HUES64 (cell line): ENCODE measurements around the gene NOS3.

Experiments
- H3K27ac ChIP-seq: 2 replicates; pipeline ENCODE4 v1.7.0; 2013; ENCODE audit warnings: low read depth, low read length, inconsistent platforms
- H3K27me3 ChIP-seq: 2 replicates; pipeline ENCODE4 v1.6.1; 2013; ENCODE audit warnings: mild to moderate bottlenecking, low read length; ENCODE audit not compliant: insufficient read depth
- H3K36me3 ChIP-seq: 2 replicates; pipeline ENCODE4 v1.6.1; 2013; ENCODE audit warnings: mild to moderate bottlenecking, low read length; ENCODE audit not compliant: insufficient read depth
- H3K4me1 ChIP-seq: 2 replicates; pipeline ENCODE4 v1.6.1; 2013; ENCODE audit warnings: mild to moderate bottlenecking, low read length, moderate library complexity; ENCODE audit not compliant: insufficient read depth
- H3K4me3 ChIP-seq: 2 replicates; pipeline ENCODE4 v1.5.1; 2013; ENCODE audit warnings: mild to moderate bottlenecking, low read length, moderate library complexity
- H3K9ac ChIP-seq: 2 replicates; pipeline ENCODE4 v1.6.1; 2013; ENCODE audit warnings: mild to moderate bottlenecking, low read depth, low read length
- H3K9me3 ChIP-seq: 2 replicates; pipeline ENCODE4 v1.6.1; 2013; ENCODE audit warnings: low read depth, low read length; ENCODE audit not compliant: insufficient read depth
- WGBS: fragments of 150-250, 120-280 bp; methylation state at CpG from one replicate; pipeline ENCODE4 v1.1.7; 2013; ENCODE audit warnings: missing lambda C conversion rate; 5-methylcytosine and 5-hydroxymethylcytosine counted together

Gene NOS3

GRCh38 chr7:150961510-150962289, 29.1 kb upstream of the NOS3 start:
- no peak overlapping the region for H3K4me3 ChIP-seq
- H3K36me3 ChIP-seq = no peaks in the 10 kb centered on the region
- H3K9me3 ChIP-seq = no peaks in the 10 kb centered on the region
- no peak overlapping the region for H3K9ac ChIP-seq
- H3K27ac ChIP-seq = no peak overlapping the region
- no peaks in the 10 kb centered on the region for H3K27me3 ChIP-seq
- peaks cover 8% of the 10 kb centered on the region; the same call in 1 of the 2 replicates for H3K4me1 ChIP-seq
- 78% methylated on average over 17 of the region's 17 CpGs for WGBS

- H3K4me3 ChIP-seq = no peak overlapping the region
- no peaks in the 10 kb centered on the region for H3K36me3 ChIP-seq
- H3K27me3 ChIP-seq = no peaks in the 10 kb centered on the region
- H3K27ac ChIP-seq = no peak overlapping the region
- H3K4me1 ChIP-seq = peaks cover 8% of the 10 kb centered on the region; the same call in 1 of the 2 replicates
- no peaks in the 10 kb centered on the region for H3K9me3 ChIP-seq
- no peak overlapping the region for H3K9ac ChIP-seq
- WGBS = 85% methylated on average over 2 of the region's 2 CpGs
These were observed 28.6 kb upstream of the NOS3 start for GRCh38 chr7:150962290-150962552.

- peaks cover 8% of the 10 kb centered on the region; the same call in 1 of the 2 replicates for H3K4me1 ChIP-seq
- H3K9ac ChIP-seq = no peak overlapping the region
These were observed 28.0 kb upstream of the NOS3 start for GRCh38 chr7:150962553-150963399.

GRCh38 chr7:150963707-150964559, 26.9 kb upstream of the NOS3 start:
- Histone ChIP-seq H3K4me1 (peaks cover 8% of the 10 kb centered on the region; the same call in 1 of the 2 replicates), H3K27ac (no peak overlapping the region), H3K36me3 (no peaks in the 10 kb centered on the region), H3K9ac (no peak overlapping the region), H3K27me3 (no peaks in the 10 kb centered on the region), H3K4me3 (no peak overlapping the region), H3K9me3 (no peaks in the 10 kb centered on the region)
- WGBS = 84% methylated on average over 18 of the region's 18 CpGs

More at GRCh38 chr7:150962553-150963399, 28.0 kb upstream of the NOS3 start:
- no peak overlapping the region for H3K4me3 ChIP-seq
- H3K36me3 ChIP-seq = no peaks in the 10 kb centered on the region
- no peak overlapping the region for H3K27ac ChIP-seq
- WGBS = 35% methylated on average over 15 of the region's 23 CpGs
- no peaks in the 10 kb centered on the region for H3K9me3 ChIP-seq
- no peaks in the 10 kb centered on the region for H3K27me3 ChIP-seq

GRCh38 chr7:150964593-150965111, 26.2 kb upstream of the NOS3 start:
- Histone ChIP-seq H3K27me3 (no peaks in the 10 kb centered on the region), H3K36me3 (no peaks in the 10 kb centered on the region), H3K4me1 (peaks cover 13% of the 10 kb centered on the region), H3K9me3 (no peaks in the 10 kb centered on the region), H3K27ac (no peak overlapping the region), H3K4me3 (no peak overlapping the region), H3K9ac (no peak overlapping the region)
- WGBS = 70% methylated on average over 16 of the region's 16 CpGs

- H3K4me1 ChIP-seq = peaks cover 17% of the 10 kb centered on the region
- 90% methylated on average over 16 of the region's 16 CpGs for WGBS
These were observed 25.5 kb upstream of the NOS3 start for GRCh38 chr7:150965273-150965830.

GRCh38 chr7:150966002-150966401, 24.8 kb upstream of the NOS3 start:
- WGBS = 90% methylated on average over 1 of the region's 1 CpG
- Histone ChIP-seq H3K4me3 (no peak overlapping the region), H3K9me3 (no peaks in the 10 kb centered on the region), H3K4me1 (peaks cover 17% of the 10 kb centered on the region), H3K9ac (no peak overlapping the region), H3K27me3 (no peaks in the 10 kb centered on the region), H3K27ac (no peak overlapping the region), H3K36me3 (no peaks in the 10 kb centered on the region)

More at GRCh38 chr7:150965273-150965830, 25.5 kb upstream of the NOS3 start:
- Histone ChIP-seq H3K36me3 (no peaks in the 10 kb centered on the region), H3K27ac (no peak overlapping the region), H3K9ac (no peak overlapping the region), H3K9me3 (no peaks in the 10 kb centered on the region), H3K27me3 (no peaks in the 10 kb centered on the region), H3K4me3 (no peak overlapping the region)

GRCh38 chr7:150967349-150967748, 23.5 kb upstream of the NOS3 start:
- H3K4me3 ChIP-seq = no peak overlapping the region
- peaks cover 18% of the 10 kb centered on the region for H3K4me1 ChIP-seq
- no peaks in the 10 kb centered on the region for H3K27me3 ChIP-seq
- no peaks in the 10 kb centered on the region for H3K36me3 ChIP-seq
- H3K27ac ChIP-seq = no peak overlapping the region
- no peak overlapping the region for H3K9ac ChIP-seq
- WGBS = 93% methylated on average over 6 of the region's 6 CpGs
- H3K9me3 ChIP-seq = no peaks in the 10 kb centered on the region

GRCh38 chr7:150968056-150968733, 22.6 kb upstream of the NOS3 start:
- Histone ChIP-seq H3K27ac (no peak overlapping the region), H3K27me3 (no peaks in the 10 kb centered on the region; the same call in 1 of the 2 replicates), H3K4me1 (peaks cover 13% of the 10 kb centered on the region), H3K9me3 (no peaks in the 10 kb centered on the region), H3K9ac (no peak overlapping the region), H3K36me3 (no peaks in the 10 kb centered on the region), H3K4me3 (no peak overlapping the region)
- WGBS = 94% methylated on average over 15 of the region's 15 CpGs

- no peak overlapping the region for H3K27ac ChIP-seq
- 76% methylated on average over 16 of the region's 16 CpGs for WGBS
- no peak overlapping the region for H3K4me3 ChIP-seq
- H3K9ac ChIP-seq = no peak overlapping the region
- H3K27me3 ChIP-seq = peaks cover 6% of the 10 kb centered on the region; the same call in 1 of the 2 replicates
- no peaks in the 10 kb centered on the region for H3K9me3 ChIP-seq
- peaks cover 13% of the 10 kb centered on the region for H3K4me1 ChIP-seq
- H3K36me3 ChIP-seq = no peaks in the 10 kb centered on the region
These were observed 22.0 kb upstream of the NOS3 start for GRCh38 chr7:150968734-150969372.
